ENCODE measurements around the gene PDIA5.

GRCh38 chr3:123021996-123022510 lies 44.8 kb upstream of the PDIA5 start:
- TF ChIP-seq CTCF (IDR thresholded peaks at IDR 0.05) (no peak), AFF4 (CRISPR knock-in tag; IDR thresholded peaks at IDR 0.05; ENCODE audit: borderline replicate concordance) (no peak), JUN (CRISPR knock-in tag; IDR thresholded peaks at IDR 0.05) (no peak)

All from WTC11 (cell line).